Muscle layer of colon (tissue), 2 donors: Measurements from ENCODE around the gene NAA38.
A peak's percentile ranks its signal among the peaks of the same experiment; 100 is the strongest.

Source experiments
- H3K27ac ChIP-seq: one replicate; pipeline ENCODE4 v1.7.0; 2013; ENCODE audit warnings: low read depth, mild to moderate bottlenecking, low read length, moderate library complexity
- H3K27me3 ChIP-seq, 2 donors: one replicate each; pipeline ENCODE4 v1.7.0; 2013; ENCODE audit warnings: low read length in 2 of 2, mild to moderate bottlenecking in 2 of 2; ENCODE audit not compliant: insufficient read depth in 2 of 2, control insufficient read depth in 1 of 2
- H3K36me3 ChIP-seq: one replicate; pipeline ENCODE4 v1.7.0; 2013; ENCODE audit warnings: mild to moderate bottlenecking, low read length; ENCODE audit not compliant: insufficient read depth
- H3K4me1 ChIP-seq: one replicate; pipeline ENCODE4 v1.7.0; 2013; ENCODE audit warnings: mild to moderate bottlenecking, low read length; ENCODE audit not compliant: insufficient read depth
- H3K4me3 ChIP-seq, 2 donors: one replicate each; pipeline ENCODE4 v1.7.0; 2013; ENCODE audit warnings: low read length in 2 of 2, low read depth in 1 of 2, mild to moderate bottlenecking in 1 of 2, moderate library complexity in 1 of 2
- H3K9ac ChIP-seq: one replicate; pipeline ENCODE4 v1.7.0; 2013; ENCODE audit warnings: low read length
- H3K9me3 ChIP-seq: one replicate; pipeline ENCODE4 v1.7.0; 2013; ENCODE audit warnings: mild to moderate bottlenecking, low read length
- donor health status: abdominal sarcoma.
- donor health status: Adenocarcinoma of cecum.

NAA38 gene

GRCh38 chr17:7835814-7836595, 21.4 kb downstream of the NAA38 start:
- H3K27me3 ChIP-seq: no peaks in the 10 kb centered on the region
- H3K36me3 ChIP-seq: peaks cover 8% of the 10 kb centered on the region
- H3K4me3 ChIP-seq: peak overlapping the region; percentile 92 to 94
- H3K27ac ChIP-seq: peak overlapping the region; percentile 97
- no peaks in the 10 kb centered on the region for H3K9me3 ChIP-seq
- H3K9ac ChIP-seq: peak overlapping the region; percentile 68
- peaks cover 45% of the 10 kb centered on the region for H3K4me1 ChIP-seq

DNA sequence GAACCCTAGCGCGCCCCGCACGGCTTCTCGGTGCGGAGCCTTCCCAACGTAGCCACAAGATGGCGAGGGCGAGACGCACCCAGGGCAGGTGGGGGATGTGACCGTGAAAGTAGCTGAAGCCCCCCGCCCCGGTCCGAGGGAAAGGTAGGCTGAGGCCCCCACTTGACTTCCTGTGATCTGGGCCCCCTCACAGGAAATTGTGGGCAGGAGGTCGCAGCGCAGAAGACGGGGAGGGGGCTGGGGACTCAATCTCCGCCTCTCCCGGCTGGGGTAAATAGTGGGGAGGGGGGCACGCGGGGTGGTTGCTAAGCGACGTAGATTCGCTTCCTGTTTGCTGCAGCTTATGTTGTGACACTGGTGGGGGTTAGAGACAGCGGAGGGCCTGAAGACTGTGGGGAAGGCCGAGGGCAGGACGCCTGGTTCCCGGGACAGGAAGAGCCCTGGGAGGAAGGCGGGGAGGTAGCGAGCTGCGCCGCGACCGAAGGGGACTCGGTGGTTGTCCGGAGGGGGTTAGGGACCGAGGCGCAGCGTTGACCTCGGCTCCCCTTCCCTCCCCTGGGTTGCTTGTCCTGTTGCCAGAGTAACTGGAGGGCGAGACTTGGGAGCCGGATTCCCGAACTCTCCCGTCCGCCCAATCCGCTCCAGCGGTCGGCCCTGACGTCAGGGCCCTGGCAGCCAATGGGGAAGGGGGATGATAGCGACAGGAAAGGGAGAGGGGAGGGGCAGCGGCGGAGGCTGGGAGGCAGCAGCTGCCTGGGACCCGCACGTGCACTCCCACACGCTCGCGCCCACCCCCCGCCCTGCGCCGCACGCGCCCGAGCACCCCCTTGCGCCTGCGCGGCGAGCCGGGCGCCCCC, 22.2 kb downstream of the NAA38 start:
- H3K4me3 ChIP-seq: peak overlapping the region; percentile 92 to 94
- peaks cover 4% of the 10 kb centered on the region for H3K36me3 ChIP-seq
- peak overlapping the region; percentile 87 for H3K9ac ChIP-seq
- H3K4me1 ChIP-seq: peaks cover 36% of the 10 kb centered on the region
- H3K27ac ChIP-seq: peak overlapping the region; percentile 97
- H3K27me3 ChIP-seq: peaks cover 0 to 4% of the 10 kb centered on the region in 2 donors
- no peaks in the 10 kb centered on the region for H3K9me3 ChIP-seq

DNA sequence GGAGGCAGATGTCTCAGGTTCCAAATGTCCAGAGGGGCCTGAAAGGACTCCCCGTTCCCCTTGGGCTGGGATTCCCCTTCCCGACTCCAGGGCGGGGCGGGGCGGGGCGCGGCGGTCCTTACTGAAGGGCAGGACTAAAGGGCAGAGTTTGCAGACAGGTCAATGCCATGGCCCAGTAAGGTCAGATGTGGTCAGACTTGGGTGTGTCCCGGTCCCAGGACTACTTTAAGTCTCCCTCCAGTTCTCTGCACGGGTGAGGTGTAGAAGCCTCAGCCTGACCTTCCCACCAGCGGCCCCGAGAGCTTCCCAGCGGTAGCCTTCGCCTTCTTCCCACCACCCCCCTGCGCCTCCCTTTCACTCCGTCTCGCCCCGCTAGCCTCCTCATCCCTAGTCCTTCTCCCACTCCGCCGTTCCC, 22.8 kb downstream of the NAA38 start:
- Histone ChIP-seq H3K9ac (peak overlapping the region; percentile 87), H3K27me3 (peaks cover 0 to 6% of the 10 kb centered on the region in 2 donors), H3K4me3 (peak overlapping the region; percentile 92 to 94), H3K36me3 (no peaks in the 10 kb centered on the region), H3K9me3 (no peaks in the 10 kb centered on the region), H3K4me1 (peaks cover 33% of the 10 kb centered on the region), H3K27ac (peak overlapping the region; percentile 97)

DNA sequence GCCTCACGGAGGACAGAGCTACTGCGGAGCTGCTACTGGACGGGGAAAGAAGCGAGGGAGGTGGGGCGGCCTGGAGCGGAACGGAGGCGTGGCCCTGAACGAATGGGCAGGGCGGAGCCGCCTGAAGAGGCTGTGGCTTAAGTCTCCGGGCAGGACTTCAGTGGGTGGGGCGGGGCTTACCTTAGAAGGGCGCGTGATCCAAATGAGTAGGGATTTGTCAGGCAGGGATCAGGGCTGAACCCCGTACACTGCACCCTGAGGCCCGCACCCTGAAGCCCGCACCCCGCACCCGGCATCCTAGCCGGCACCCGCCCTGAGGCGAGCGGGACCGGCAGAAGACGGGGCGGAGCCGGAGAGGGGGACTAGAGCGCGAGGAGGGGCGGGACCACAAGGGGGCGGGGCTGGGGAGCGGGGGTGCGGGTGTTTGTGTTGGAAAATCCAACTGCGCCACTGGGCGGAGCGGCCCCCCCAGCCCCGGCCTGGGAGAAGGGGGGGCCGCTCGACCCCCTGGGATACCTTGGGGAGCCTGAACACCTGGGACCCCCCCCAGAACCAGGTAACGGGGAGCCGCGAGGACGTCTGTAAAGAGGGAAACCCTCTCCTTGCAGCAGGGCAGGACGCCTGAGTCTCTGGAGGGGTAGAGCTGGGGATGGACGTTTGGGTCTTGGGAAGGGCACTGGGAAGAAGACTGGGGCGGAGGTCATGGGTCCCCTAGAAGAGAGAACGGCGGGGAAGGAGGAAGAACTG, 23.4 kb downstream of the NAA38 start, which contains the start of gene KDM6B:
Gene KDM6B (plus strand): TSS at position 423 of the 747 bp plus-strand sequence. CDS start 11,338 bp downstream, outside the sequence.
- Histone ChIP-seq H3K9me3 (no peaks in the 10 kb centered on the region), H3K27me3 (peaks cover 0 to 6% of the 10 kb centered on the region in 2 donors), H3K27ac (peak within 1 kb of the TSS; percentile 97), H3K36me3 (no peaks in the 10 kb centered on the region), H3K4me1 (peaks cover 27% of the 10 kb centered on the region), H3K9ac (peak within 1 kb of the TSS; percentile 87), H3K4me3 (peak within 1 kb of the TSS; percentile 92 to 94)

GRCh38 chr17:7833011-7833794, 24.2 kb downstream of the NAA38 start:
- no peaks in the 10 kb centered on the region for H3K9me3 ChIP-seq
- H3K27me3 ChIP-seq: peaks cover 0 to 6% of the 10 kb centered on the region in 2 donors
- no peak overlapping the region for H3K9ac ChIP-seq
- H3K4me1 ChIP-seq: peaks cover 20% of the 10 kb centered on the region
- H3K4me3 ChIP-seq: peak overlapping the region in 1 of 2 donors; percentile 94
- H3K36me3 ChIP-seq: no peaks in the 10 kb centered on the region
- peak overlapping the region; percentile 97 for H3K27ac ChIP-seq

DNA sequence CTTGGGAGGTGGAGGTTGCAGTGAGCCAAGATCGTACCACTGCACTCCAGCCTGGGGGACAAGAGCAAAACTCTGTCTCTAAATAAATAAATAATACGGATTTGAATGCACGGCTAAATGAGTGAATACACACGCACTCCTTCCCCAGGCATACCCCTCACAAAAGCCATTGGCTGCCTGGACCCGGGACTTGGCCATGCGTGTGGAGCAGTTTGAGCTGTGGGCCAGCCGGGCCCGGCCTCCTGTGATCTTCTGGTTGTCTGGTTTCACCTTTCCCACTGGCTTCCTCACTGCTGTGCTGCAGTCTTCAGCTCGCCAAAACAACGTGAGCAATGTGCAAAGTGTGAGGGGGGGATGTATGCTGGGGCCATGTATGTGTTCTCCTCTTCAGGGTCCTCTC, 24.9 kb downstream of the NAA38 start:
- Histone ChIP-seq H3K9ac (no peak overlapping the region), H3K4me3 (no peak overlapping the region), H3K36me3 (no peaks in the 10 kb centered on the region), H3K27ac (no peak overlapping the region), H3K9me3 (no peaks in the 10 kb centered on the region), H3K27me3 (peaks cover 0 to 6% of the 10 kb centered on the region in 2 donors), H3K4me1 (peaks cover 15% of the 10 kb centered on the region)

DNA sequence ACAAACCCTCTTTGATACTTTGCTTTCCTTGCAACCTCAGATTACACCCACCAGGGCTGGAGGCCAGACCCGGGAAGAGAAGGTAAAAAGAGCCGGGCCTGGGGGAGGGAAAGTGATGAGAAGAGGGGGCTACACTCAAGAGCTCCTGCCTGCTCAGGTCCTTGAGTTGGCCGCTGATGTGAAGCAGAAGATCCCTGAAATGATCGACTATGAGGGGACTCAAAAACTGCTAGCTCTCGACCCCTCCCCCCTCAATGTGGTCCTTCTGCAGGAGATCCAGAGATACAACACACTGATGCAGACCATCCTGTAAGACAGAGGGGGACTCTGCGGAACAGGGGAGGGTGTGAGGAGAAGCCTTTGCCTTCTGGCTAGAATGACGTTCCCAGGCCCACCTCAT, 26.1 kb downstream of the NAA38 start:
- Histone ChIP-seq H3K36me3 (no peaks in the 10 kb centered on the region), H3K4me1 (peaks cover 5% of the 10 kb centered on the region), H3K27ac (no peak overlapping the region)

GRCh38 chr17:7830616-7831015, 26.7 kb downstream of the NAA38 start:
- H3K36me3 ChIP-seq: no peaks in the 10 kb centered on the region
- H3K27me3 ChIP-seq: peaks cover 0 to 6% of the 10 kb centered on the region in 2 donors
- no peak overlapping the region for H3K27ac ChIP-seq
- H3K4me1 ChIP-seq: peaks cover 5% of the 10 kb centered on the region
- H3K9me3 ChIP-seq: no peaks in the 10 kb centered on the region
- no peak overlapping the region for H3K9ac ChIP-seq
- no peak overlapping the region for H3K4me3 ChIP-seq

More for the DNA sequence above, 26.1 kb downstream of the NAA38 start:
- Histone ChIP-seq H3K9ac (no peak overlapping the region), H3K27me3 (peaks cover 0 to 6% of the 10 kb centered on the region in 2 donors), H3K4me3 (no peak overlapping the region), H3K9me3 (no peaks in the 10 kb centered on the region)

DNA sequence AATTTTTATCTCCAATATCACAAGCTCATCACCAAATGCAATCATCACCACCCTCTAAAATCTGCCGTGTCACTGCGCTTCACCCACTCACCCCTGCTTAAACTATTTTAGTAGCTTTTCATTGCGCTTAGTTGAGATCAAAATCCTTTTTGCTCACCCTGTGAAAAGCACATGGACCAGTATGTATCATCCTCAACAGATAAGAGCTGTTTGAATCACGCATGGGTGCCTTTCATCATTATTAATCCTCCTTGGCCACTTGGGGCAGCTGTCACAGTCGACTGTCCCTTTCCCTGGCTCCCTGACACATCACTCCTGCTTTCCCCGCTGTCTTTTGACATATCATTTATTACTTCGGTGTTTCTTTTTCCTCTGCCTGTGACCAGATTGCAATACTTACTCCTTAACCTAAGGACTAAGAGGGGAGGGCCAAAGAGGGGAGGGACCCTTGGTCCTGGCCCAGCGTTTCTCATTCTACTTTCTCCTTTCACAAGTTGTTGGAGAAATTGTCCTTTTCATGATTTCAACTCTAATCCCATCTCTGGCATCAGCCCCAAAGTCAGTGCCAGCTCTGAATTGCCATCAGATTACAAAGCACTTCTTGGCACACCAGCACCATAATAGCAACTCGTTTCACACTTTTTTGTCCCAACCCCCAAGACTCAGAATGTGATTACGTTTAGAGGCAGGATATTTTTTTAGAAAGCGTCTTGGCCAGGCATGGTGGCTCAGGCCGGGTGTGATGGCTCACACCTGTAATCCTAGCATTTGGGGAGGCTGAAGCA, 32.0 kb downstream of the NAA38 start:
- Histone ChIP-seq H3K9me3 (no peaks in the 10 kb centered on the region), H3K36me3 (no peaks in the 10 kb centered on the region), H3K27ac (no peak overlapping the region), H3K4me1 (no peaks in the 10 kb centered on the region), H3K9ac (no peak overlapping the region), H3K27me3 (peaks cover 0 to 4% of the 10 kb centered on the region in 2 donors), H3K4me3 (no peak overlapping the region)
